HAP-1 (cell line): ENCODE measurements around the gene C11orf97.

Experiments
- DNase-seq, 2 experiments: peaks; one replicate each; pipeline ENCODE4 v3.0.0-alpha.2; 2016 to 2020; ENCODE audit warnings: low spot score in 2 of 2
- H3K27me3 ChIP-seq: fragments of 250-450 bp; sonication (Bioruptor Pico); 2 replicates; pipeline ENCODE4 v1.5.1; 2020; ENCODE audit warnings: low read depth, mild to moderate bottlenecking, moderate library complexity
- H3K36me3 ChIP-seq: fragments of 250-450 bp; sonication (Bioruptor Pico); replicated peaks from 2 replicates; pipeline ENCODE4 v1.5.1; 2020; ENCODE audit warnings: mild to moderate bottlenecking
- H3K4me1 ChIP-seq: fragments of 250-450 bp; sonication (Bioruptor Pico); 2 replicates; pipeline ENCODE4 v1.5.1; 2020; ENCODE audit warnings: mild to moderate bottlenecking
- H3K4me3 ChIP-seq: fragments of 250-450 bp; sonication (Bioruptor Pico); 2 replicates; pipeline ENCODE4 v1.5.1; 2020; ENCODE audit warnings: mild to moderate bottlenecking, moderate library complexity
- H3K9me3 ChIP-seq: fragments of 250-450 bp; sonication (Bioruptor Pico); 2 replicates; pipeline ENCODE4 v1.5.1; 2020; ENCODE audit warnings: mild to moderate bottlenecking, moderate library complexity
- in situ Hi-C: fragments of 300-500 bp; cut with MboI; formaldehyde crosslinking; loops from 3 replicates; pipeline ENCODE4 v1.14.3; 2020; ENCODE audit warnings: low sequenced_read_pairs, inconsistent platforms, mixed read lengths

C11orf97 gene

GRCh38 chr11:94533696-94534630 is 21.7 kb downstream of the C11orf97 start:
- DNase-seq = no peak
- H3K4me3 ChIP-seq = no peak overlapping the region
- in situ Hi-C loops = no loop called here
- no peaks in the 10 kb centered on the region for H3K4me1 ChIP-seq
- no peaks in the 10 kb centered on the region for H3K36me3 ChIP-seq
- no peaks in the 10 kb centered on the region for H3K9me3 ChIP-seq
- peaks cover 16% of the 10 kb centered on the region for H3K27me3 ChIP-seq

DNA sequence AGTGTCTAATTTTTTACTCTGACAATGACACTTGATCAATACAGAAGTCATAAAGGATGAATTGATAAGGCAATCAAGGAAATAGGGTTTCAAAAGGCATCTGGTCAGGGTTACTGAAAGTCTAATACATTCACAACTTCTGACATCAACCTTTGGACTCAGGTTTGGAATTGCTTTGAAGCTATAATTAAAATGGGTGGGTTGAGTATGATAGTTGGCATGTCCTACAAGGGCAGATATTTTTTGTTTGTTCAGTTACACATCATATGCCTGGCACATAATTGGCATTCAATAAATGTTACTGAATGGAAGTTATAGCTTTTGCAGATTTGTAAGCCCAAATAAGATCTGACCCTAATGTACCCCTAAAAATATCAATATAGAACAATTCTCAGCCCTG is 24.1 kb downstream of the C11orf97 start:
- in situ Hi-C loops = no loop called here
- no peak for DNase-seq
- Histone ChIP-seq H3K4me3 (no peak overlapping the region), H3K9me3 (no peaks in the 10 kb centered on the region), H3K36me3 (no peaks in the 10 kb centered on the region), H3K4me1 (no peaks in the 10 kb centered on the region), H3K27me3 (peaks cover 16% of the 10 kb centered on the region)

GRCh38 chr11:94537031-94537600 is 24.9 kb downstream of the C11orf97 start:
- no peaks in the 10 kb centered on the region for H3K4me1 ChIP-seq
- H3K36me3 ChIP-seq = no peaks in the 10 kb centered on the region
- in situ Hi-C loops = no loop called here
- no peak overlapping the region for H3K4me3 ChIP-seq
- H3K27me3 ChIP-seq = peaks cover 16% of the 10 kb centered on the region
- DNase-seq = no peak
- no peaks in the 10 kb centered on the region for H3K9me3 ChIP-seq

DNA sequence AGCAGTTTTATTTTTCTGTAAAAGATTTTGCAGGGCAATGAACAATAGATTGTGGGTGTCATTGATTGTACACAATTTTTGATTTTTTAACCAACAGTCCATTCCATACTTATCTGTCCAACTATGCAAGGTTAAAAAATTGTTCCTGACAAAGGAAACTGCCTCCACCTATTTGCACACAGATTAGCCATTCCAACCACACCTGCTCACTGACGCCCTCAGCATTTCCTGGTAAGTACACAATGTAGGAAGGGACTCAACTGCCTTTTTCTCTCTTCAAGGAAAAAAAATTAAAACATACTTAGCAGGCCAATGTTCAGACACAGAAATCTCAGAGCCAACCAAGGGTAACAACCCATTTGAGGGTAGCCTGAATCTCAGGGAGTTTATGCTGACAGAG is 27.2 kb downstream of the C11orf97 start:
- in situ Hi-C loops = no loop called here
- H3K9me3 ChIP-seq = no peaks in the 10 kb centered on the region
- no peak for DNase-seq
- H3K4me1 ChIP-seq = no peaks in the 10 kb centered on the region
- peaks cover 11% of the 10 kb centered on the region; the same call in 1 of the 2 replicates for H3K27me3 ChIP-seq
- no peak overlapping the region for H3K4me3 ChIP-seq
- H3K36me3 ChIP-seq = no peaks in the 10 kb centered on the region

DNA sequence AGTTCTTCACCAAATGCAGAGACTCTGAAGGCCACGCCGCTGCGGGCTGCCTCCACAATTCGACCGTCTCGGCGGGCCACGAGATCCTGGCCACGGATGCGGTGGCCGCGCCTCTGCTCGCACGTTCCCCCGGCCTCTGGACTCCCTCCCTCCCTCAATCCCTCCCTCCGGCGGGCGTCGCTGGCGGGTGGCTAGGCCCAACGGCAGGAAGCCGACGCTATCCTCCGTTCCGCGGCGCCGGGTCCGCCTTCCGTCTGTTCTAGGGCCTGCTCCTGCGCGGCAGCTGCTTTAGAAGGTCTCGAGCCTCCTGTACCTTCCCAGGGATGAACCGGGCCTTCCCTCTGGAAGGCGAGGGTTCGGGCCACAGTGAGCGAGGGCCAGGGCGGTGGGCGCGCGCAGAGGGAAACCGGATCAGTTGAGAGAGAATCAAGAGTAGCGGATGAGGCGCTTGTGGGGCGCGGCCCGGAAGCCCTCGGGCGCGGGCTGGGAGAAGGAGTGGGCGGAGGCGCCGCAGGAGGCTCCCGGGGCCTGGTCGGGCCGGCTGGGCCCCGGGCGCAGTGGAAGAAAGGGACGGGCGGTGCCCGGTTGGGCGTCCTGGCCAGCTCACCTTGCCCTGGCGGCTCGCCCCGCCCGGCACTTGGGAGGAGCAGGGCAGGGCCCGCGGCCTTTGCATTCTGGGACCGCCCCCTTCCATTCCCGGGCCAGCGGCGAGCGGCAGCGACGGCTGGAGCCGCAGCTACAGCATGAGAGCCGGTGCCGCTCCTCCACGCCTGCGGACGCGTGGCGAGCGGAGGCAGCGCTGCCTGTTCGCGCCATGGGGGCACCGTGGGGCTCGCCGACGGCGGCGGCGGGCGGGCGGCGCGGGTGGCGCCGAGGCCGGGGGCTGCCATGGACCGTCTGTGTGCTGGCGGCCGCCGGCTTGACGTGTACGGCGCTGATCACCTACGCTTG is 31.7 kb downstream of the C11orf97 start, which contains the start of gene FUT4:
Gene FUT4 (plus strand): TSS at position 227 of the 951 bp plus-strand sequence. CDS start 213 bp downstream, at position 440.
- in situ Hi-C loops = no loop called here
- DNase-seq = peak; percentile 80 to 90

DNA sequence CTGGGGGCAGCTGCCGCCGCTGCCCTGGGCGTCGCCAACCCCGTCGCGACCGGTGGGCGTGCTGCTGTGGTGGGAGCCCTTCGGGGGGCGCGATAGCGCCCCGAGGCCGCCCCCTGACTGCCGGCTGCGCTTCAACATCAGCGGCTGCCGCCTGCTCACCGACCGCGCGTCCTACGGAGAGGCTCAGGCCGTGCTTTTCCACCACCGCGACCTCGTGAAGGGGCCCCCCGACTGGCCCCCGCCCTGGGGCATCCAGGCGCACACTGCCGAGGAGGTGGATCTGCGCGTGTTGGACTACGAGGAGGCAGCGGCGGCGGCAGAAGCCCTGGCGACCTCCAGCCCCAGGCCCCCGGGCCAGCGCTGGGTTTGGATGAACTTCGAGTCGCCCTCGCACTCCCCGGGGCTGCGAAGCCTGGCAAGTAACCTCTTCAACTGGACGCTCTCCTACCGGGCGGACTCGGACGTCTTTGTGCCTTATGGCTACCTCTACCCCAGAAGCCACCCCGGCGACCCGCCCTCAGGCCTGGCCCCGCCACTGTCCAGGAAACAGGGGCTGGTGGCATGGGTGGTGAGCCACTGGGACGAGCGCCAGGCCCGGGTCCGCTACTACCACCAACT is 32.5 kb downstream of the C11orf97 start:
- in situ Hi-C loops = no loop called here
- Histone ChIP-seq H3K27me3 (no peaks in the 10 kb centered on the region), H3K9me3 (no peaks in the 10 kb centered on the region), H3K4me3 (peak overlapping the region; percentile 48), H3K4me1 (peaks cover 15% of the 10 kb centered on the region), H3K36me3 (no peaks in the 10 kb centered on the region; the same call in none of the 2 replicates)
- DNase-seq = peak in 1 of 2 experiments; percentile 43

More for the DNA sequence above, 31.7 kb downstream of the C11orf97 start, which contains the start of gene FUT4:
- Histone ChIP-seq H3K4me3 (peak within 1 kb of the TSS; percentile 48), H3K36me3 (no peaks in the 10 kb centered on the region; the same call in none of the 2 replicates), H3K4me1 (peaks cover 15% of the 10 kb centered on the region), H3K9me3 (no peaks in the 10 kb centered on the region), H3K27me3 (no peaks in the 10 kb centered on the region)

DNA sequence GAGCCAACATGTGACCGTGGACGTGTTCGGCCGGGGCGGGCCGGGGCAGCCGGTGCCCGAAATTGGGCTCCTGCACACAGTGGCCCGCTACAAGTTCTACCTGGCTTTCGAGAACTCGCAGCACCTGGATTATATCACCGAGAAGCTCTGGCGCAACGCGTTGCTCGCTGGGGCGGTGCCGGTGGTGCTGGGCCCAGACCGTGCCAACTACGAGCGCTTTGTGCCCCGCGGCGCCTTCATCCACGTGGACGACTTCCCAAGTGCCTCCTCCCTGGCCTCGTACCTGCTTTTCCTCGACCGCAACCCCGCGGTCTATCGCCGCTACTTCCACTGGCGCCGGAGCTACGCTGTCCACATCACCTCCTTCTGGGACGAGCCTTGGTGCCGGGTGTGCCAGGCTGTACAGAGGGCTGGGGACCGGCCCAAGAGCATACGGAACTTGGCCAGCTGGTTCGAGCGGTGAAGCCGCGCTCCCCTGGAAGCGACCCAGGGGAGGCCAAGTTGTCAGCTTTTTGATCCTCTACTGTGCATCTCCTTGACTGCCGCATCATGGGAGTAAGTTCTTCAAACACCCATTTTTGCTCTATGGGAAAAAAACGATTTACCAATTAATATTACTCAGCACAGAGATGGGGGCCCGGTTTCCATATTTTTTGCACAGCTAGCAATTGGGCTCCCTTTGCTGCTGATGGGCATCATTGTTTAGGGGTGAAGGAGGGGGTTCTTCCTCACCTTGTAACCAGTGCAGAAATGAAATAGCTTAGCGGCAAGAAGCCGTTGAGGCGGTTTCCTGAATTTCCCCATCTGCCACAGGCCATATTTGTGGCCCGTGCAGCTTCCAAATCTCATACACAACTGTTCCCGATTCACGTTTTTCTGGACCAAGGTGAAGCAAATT is 33.3 kb downstream of the C11orf97 start:
- peak; percentile 4 to 45 for DNase-seq
- in situ Hi-C loops = no loop called here
- peak overlapping the region; percentile 48 for H3K4me3 ChIP-seq
- H3K4me1 ChIP-seq = peaks cover 15% of the 10 kb centered on the region
- no peaks in the 10 kb centered on the region for H3K9me3 ChIP-seq
- H3K27me3 ChIP-seq = no peaks in the 10 kb centered on the region
- no peaks in the 10 kb centered on the region; the same call in none of the 2 replicates for H3K36me3 ChIP-seq

- in situ Hi-C loops = no loop called here
- H3K4me1 ChIP-seq = peaks cover 15% of the 10 kb centered on the region
- H3K9me3 ChIP-seq = no peaks in the 10 kb centered on the region
- H3K4me3 ChIP-seq = peak overlapping the region; percentile 48
- H3K36me3 ChIP-seq = no peaks in the 10 kb centered on the region; the same call in none of the 2 replicates
- DNase-seq = peak; percentile 33 to 75
- no peaks in the 10 kb centered on the region for H3K27me3 ChIP-seq
These were observed 33.9 kb downstream of the C11orf97 start for GRCh38 chr11:94546162-94546470.

- in situ Hi-C loops = no loop called here
These were observed 34.6 kb downstream of the C11orf97 start for GRCh38 chr11:94546886-94547285.

DNA sequence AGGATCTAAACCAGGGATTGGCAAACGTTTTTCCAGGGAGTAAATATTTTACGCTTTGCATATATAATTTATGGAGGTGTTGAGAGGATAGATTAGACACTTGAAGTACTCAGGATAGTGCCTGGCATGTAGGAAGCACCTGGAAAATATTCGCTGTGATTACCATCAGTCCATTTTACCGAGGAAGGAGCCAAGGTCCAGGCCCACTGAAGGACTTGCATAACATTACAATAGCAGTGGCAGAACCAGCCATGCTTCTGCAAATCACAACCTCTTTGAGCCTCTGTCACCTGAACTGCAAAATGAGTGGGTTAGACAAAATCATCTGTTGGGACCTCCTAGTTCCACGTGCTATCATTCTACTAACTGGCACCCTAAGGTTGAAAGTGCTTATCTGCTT is 36.9 kb downstream of the C11orf97 start:
- Histone ChIP-seq H3K36me3 (no peaks in the 10 kb centered on the region; the same call in none of the 2 replicates), H3K9me3 (no peaks in the 10 kb centered on the region), H3K4me1 (peaks cover 15% of the 10 kb centered on the region), H3K4me3 (no peak overlapping the region), H3K27me3 (no peaks in the 10 kb centered on the region)
- in situ Hi-C loops = no loop called here
- DNase-seq = no peak

More at GRCh38 chr11:94546886-94547285, 34.6 kb downstream of the C11orf97 start:
- Histone ChIP-seq H3K36me3 (no peaks in the 10 kb centered on the region; the same call in none of the 2 replicates), H3K9me3 (no peaks in the 10 kb centered on the region), H3K4me1 (peaks cover 15% of the 10 kb centered on the region), H3K27me3 (no peaks in the 10 kb centered on the region), H3K4me3 (peak overlapping the region; percentile 48)
- DNase-seq = peak; percentile 17

DNA sequence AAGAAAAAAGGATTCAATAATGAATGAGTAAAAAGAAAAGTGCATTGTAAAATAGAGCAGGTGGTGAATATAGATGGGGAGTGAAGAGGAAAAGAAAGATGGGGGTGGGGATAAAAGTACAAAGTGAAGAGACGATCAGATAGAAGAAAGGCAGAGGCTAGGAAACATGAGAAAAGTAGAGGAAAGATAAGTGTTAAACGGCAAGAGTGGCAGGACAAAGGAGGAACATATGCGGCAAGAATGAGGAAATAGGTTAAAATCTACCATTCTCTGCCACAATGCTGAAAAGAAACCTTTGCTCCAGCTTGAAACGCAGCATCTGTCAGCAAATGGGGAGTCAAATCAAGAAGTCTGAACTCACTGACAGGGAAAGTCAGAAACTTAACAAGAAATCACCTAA is 38.3 kb downstream of the C11orf97 start:
- in situ Hi-C loops = no loop called here
- H3K4me3 ChIP-seq = no peak overlapping the region
- H3K9me3 ChIP-seq = no peaks in the 10 kb centered on the region
- no peaks in the 10 kb centered on the region; the same call in none of the 2 replicates for H3K36me3 ChIP-seq
- H3K27me3 ChIP-seq = no peaks in the 10 kb centered on the region
- peaks cover 15% of the 10 kb centered on the region for H3K4me1 ChIP-seq
- DNase-seq = no peak

- Histone ChIP-seq H3K4me3 (no peak overlapping the region), H3K9me3 (no peaks in the 10 kb centered on the region), H3K27me3 (no peaks in the 10 kb centered on the region), H3K36me3 (no peaks in the 10 kb centered on the region), H3K4me1 (0 out of 2 replicates have a peak, but pooled peaks cover 3% of the 10 kb centered on the region)
- in situ Hi-C loops = no loop called here
- no peak for DNase-seq
These were observed 41.7 kb downstream of the C11orf97 start for GRCh38 chr11:94553938-94554337.
